CD14-positive monocyte (primary cell): ENCODE data around the gene MAP1LC3B2. TPM values are rescaled to one million over a fixed set of nuclear protein-coding genes. Genes with fewer than 3 reads are reported as not detected.

Experiments used
- DNase-seq, 3 donors: peaks; one replicate each; pipeline ENCODE4 v3.0.0-alpha.2; 2011 to 2022
- H2AFZ ChIP-seq: 2 replicates; pipeline ENCODE4 v1.6.0; 2012; ENCODE audit warnings: mild to moderate bottlenecking, low read depth, low read length, inconsistent platforms; ENCODE audit not compliant: insufficient read depth, poor library complexity, severe bottlenecking
- H3K27ac ChIP-seq, 2 donors: 1 replicate in 1 of 2; 2 replicates in 1 of 2; pipeline ENCODE4 v1.5.1; 2012 to 2013; ENCODE audit warnings: low read length in 2 of 2, control low read depth in 1 of 2, inconsistent platforms in 1 of 2, low read depth in 1 of 2, mild to moderate bottlenecking in 1 of 2
- H3K27me3 ChIP-seq, 2 donors: one replicate each; pipeline versions ENCODE4 v1.6.0 to v1.6.1; 2011 to 2013; ENCODE audit warnings: low read length in 2 of 2; ENCODE audit not compliant: control insufficient read depth in 2 of 2, insufficient read depth in 2 of 2
- H3K36me3 ChIP-seq, 2 donors: replicated peaks in 1 of 2; 1 replicate in 1 of 2; 2 replicates in 1 of 2; pipeline versions ENCODE4 v1.5.1 to v1.6.1; 2012 to 2013; ENCODE audit warnings: low read length in 2 of 2, control low read depth in 1 of 2, inconsistent platforms in 1 of 2, mild to moderate bottlenecking in 1 of 2; ENCODE audit not compliant: insufficient read depth in 2 of 2, control insufficient read depth in 1 of 2
- H3K4me1 ChIP-seq, 2 donors: 1 replicate in 1 of 2; 2 replicates in 1 of 2; pipeline versions ENCODE4 v1.5.1 to v1.6.1; 2012 to 2013; ENCODE audit warnings: low read length in 2 of 2, control low read depth in 1 of 2, inconsistent platforms in 1 of 2, mild to moderate bottlenecking in 1 of 2, moderate library complexity in 1 of 2; ENCODE audit not compliant: insufficient read depth in 2 of 2, control insufficient read depth in 1 of 2
- H3K4me2 ChIP-seq: replicated peaks from 2 replicates; pipeline ENCODE3; 2012; ENCODE audit warnings: low read length, moderate library complexity, mild to moderate bottlenecking; ENCODE audit not compliant: poor library complexity, severe bottlenecking; ENCODE audit errors: extremely low read depth
- H3K4me3 ChIP-seq, 3 experiments: fragments of 200-600 bp in 1 of 3; sonication (generic) in 1 of 3; replicated peaks in 1 of 3; 1 replicate in 2 of 3; 2 replicates in 1 of 3; pipeline ENCODE4 v1.5.1; 2011 to 2013; ENCODE audit warnings: low read length in 3 of 3, mild to moderate bottlenecking in 3 of 3, control low read depth in 2 of 3, low read depth in 2 of 3, inconsistent platforms in 1 of 3, moderate library complexity in 1 of 3
- H3K79me2 ChIP-seq: 2 replicates; pipeline ENCODE4 v1.6.0; 2012; ENCODE audit warnings: mild to moderate bottlenecking, control low read depth, inconsistent platforms, low read length, moderate library complexity; ENCODE audit not compliant: insufficient read depth
- H3K9ac ChIP-seq: 2 replicates; pipeline ENCODE4 v1.6.0; 2017; ENCODE audit warnings: low read length, mild to moderate bottlenecking; ENCODE audit not compliant: insufficient read depth, poor library complexity, severe bottlenecking
- H3K9me3 ChIP-seq, 2 donors: replicated peaks in 1 of 2; 1 replicate in 1 of 2; 2 replicates in 1 of 2; pipeline versions ENCODE4 v1.5.1 to v1.6.1; 2012 to 2013; ENCODE audit warnings: low read length in 2 of 2, control low read depth in 1 of 2; ENCODE audit not compliant: control insufficient read depth in 1 of 2, insufficient read depth in 1 of 2
- H4K20me1 ChIP-seq: 2 replicates; pipeline ENCODE4 v1.6.0; 2012; ENCODE audit warnings: mild to moderate bottlenecking, low read length, control low read depth, moderate library complexity; ENCODE audit not compliant: insufficient read depth
- H3K27ac Mint-ChIP-seq, 7 donors: one replicate each; pipeline ENCODE4 v1.8.0; 2020; ENCODE audit warnings: mild to moderate bottlenecking in 7 of 7, mixed read lengths in 7 of 7, moderate library complexity in 6 of 7, inconsistent platforms in 2 of 7
- H3K27me3 Mint-ChIP-seq, 3 donors: one replicate each; pipeline ENCODE4 v1.8.0; 2021 to 2022; ENCODE audit warnings: low read depth in 3 of 3, mild to moderate bottlenecking in 3 of 3, mixed read lengths in 3 of 3, moderate library complexity in 3 of 3, inconsistent platforms in 1 of 3
- H3K36me3 Mint-ChIP-seq, 2 donors: one replicate each; pipeline ENCODE4 v1.8.0; 2020; ENCODE audit warnings: mixed read lengths in 2 of 2, inconsistent platforms in 1 of 2, mild to moderate bottlenecking in 1 of 2
- H3K4me1 Mint-ChIP-seq: one replicate; pipeline ENCODE4 v1.8.0; 2020; ENCODE audit warnings: mild to moderate bottlenecking, mixed read lengths
- H3K4me3 Mint-ChIP-seq, 2 donors: one replicate each; pipeline ENCODE4 v1.8.0; 2020; ENCODE audit warnings: mild to moderate bottlenecking in 2 of 2, mixed read lengths in 2 of 2, moderate library complexity in 1 of 2
- H3K9me3 Mint-ChIP-seq, 7 donors: one replicate each; pipeline ENCODE4 v1.8.0; 2020 to 2022; ENCODE audit warnings: mixed read lengths in 7 of 7, mild to moderate bottlenecking in 6 of 7, moderate library complexity in 6 of 7, inconsistent platforms in 2 of 7
- WGBS: methylation state at CpG from one replicate; pipeline ENCODE4 v1.1.5; 2013; ENCODE audit warnings: missing lambda C conversion rate; ENCODE audit not compliant: insufficient coverage; 5-methylcytosine and 5-hydroxymethylcytosine counted together
- intact Hi-C, 2 donors: fragments of 100-400 bp; cut with micrococcal nuclease; formaldehyde crosslinking; loops; one replicate each; pipeline versions ENCODE4 v1.15.0 to v1.15.1; 2023
- polyA plus RNA-seq, 3 donors: library from polyadenylated mRNA; depleted of rRNA in 1 of 3; unstranded in 2 of 3; stranded (reverse) in 1 of 3; fragments of 300-500 nt in 2 of 3; fragments of >200 nt in 1 of 3; fragmentation: Illumina TruSeq in 2 of 3; gene quantifications; 1 replicate in 2 of 3; 2 replicates in 1 of 3; pipeline ENCODE4 v1.2.3, GENCODE V29; 2012 to 2021
- TF ChIP-seq, protein P1 (sequence below): fragments of 200-600 bp; IDR thresholded peaks from one replicate; pipeline ENCODE4 v1.8.0; 2022; ENCODE audit warnings: antibody characterized with exemption, mild to moderate bottlenecking

Gene MAP1LC3B2
- polyA plus RNA-seq, 3 donors: 2.6 to 12.9 (median 6.4) TPM

DNA sequence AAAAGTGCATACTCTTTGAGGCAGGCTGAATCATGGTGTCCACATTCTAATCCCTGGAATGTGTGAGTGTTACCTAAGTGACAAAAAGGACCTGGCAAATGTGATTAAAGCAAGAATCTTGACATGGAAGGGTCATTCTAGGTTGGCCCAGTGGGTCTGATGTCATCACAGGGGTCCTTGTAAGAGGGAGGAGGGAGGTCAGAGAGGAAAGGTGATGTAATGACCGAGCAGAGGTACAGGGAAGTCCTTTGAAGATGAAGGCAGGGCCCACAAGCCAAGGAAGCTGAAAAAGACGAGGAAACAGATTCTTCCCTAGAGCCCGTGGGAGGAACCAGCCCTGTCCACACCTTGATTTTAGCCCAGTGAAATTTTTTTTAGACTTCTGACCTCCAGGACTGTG lies 60.1 kb downstream of the MAP1LC3B2 start:
- Histone ChIP-seq H4K20me1 (no peaks in the 10 kb centered on the region), H3K4me2 (no peak overlapping the region), H3K4me3 (no peak overlapping the region), H3K27ac (no peak overlapping the region), H3K4me1 (no peaks in the 10 kb centered on the region), H3K9me3 (peaks cover 19 to 26% of the 10 kb centered on the region in 2 donors), H2AFZ (no peak overlapping the region), H3K9ac (no peak overlapping the region), H3K27me3 (no peaks in the 10 kb centered on the region), H3K79me2 (no peaks in the 10 kb centered on the region), H3K36me3 (no peaks in the 10 kb centered on the region)
- intact Hi-C loops: no loop called here
- peaks cover 8% of the 10 kb centered on the region for H3K4me1 Mint-ChIP-seq
- DNase-seq: no peak
- no peaks in the 10 kb centered on the region for H3K36me3 Mint-ChIP-seq
- peaks cover 15 to 34% (median 24%) of the 10 kb centered on the region in 7 donors for H3K9me3 Mint-ChIP-seq
- 8% methylated on average over 2 of the region's 3 CpGs for WGBS
- no peak overlapping the region for H3K27ac Mint-ChIP-seq
- TF ChIP-seq, protein P1, sequence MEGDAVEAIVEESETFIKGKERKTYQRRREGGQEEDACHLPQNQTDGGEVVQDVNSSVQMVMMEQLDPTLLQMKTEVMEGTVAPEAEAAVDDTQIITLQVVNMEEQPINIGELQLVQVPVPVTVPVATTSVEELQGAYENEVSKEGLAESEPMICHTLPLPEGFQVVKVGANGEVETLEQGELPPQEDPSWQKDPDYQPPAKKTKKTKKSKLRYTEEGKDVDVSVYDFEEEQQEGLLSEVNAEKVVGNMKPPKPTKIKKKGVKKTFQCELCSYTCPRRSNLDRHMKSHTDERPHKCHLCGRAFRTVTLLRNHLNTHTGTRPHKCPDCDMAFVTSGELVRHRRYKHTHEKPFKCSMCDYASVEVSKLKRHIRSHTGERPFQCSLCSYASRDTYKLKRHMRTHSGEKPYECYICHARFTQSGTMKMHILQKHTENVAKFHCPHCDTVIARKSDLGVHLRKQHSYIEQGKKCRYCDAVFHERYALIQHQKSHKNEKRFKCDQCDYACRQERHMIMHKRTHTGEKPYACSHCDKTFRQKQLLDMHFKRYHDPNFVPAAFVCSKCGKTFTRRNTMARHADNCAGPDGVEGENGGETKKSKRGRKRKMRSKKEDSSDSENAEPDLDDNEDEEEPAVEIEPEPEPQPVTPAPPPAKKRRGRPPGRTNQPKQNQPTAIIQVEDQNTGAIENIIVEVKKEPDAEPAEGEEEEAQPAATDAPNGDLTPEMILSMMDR: no peak
- no peak overlapping the region for H3K4me3 Mint-ChIP-seq
- no peaks in the 10 kb centered on the region for H3K27me3 Mint-ChIP-seq

DNA sequence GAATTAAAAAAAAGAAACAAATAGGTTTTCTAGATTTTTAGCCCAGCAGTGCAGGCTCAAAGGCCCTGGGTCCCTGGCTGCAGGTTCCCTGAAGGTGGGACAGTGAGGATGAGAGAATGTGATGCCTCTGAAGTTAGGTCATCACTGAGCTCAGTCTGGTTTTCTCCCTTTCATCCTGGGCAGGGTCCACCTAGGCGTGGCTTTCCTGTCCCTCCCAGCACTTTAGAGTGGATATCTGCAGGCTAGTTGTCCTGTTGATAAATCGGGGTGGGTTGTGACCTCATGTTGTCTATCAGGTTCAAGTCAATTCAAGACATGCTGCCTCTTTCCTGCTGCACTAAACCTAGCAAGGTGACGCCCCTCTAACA lies 60.9 kb downstream of the MAP1LC3B2 start:
- H3K4me2 ChIP-seq: no peak overlapping the region
- no peak overlapping the region for H3K27ac ChIP-seq
- intact Hi-C loops: no loop called here
- no peak overlapping the region for H3K4me3 ChIP-seq
- no peaks in the 10 kb centered on the region for H3K27me3 Mint-ChIP-seq
- H3K36me3 ChIP-seq: no peaks in the 10 kb centered on the region
- no peaks in the 10 kb centered on the region for H3K27me3 ChIP-seq
- peak overlapping the region in 1 of 7 donors; percentile 38 for H3K27ac Mint-ChIP-seq
- no peaks in the 10 kb centered on the region for H3K4me1 ChIP-seq
- H3K4me3 Mint-ChIP-seq: no peak overlapping the region
- H3K4me1 Mint-ChIP-seq: peaks cover 8% of the 10 kb centered on the region
- H3K9me3 ChIP-seq: peaks cover 19 to 26% of the 10 kb centered on the region in 2 donors
- no peaks in the 10 kb centered on the region for H3K36me3 Mint-ChIP-seq
- H3K9me3 Mint-ChIP-seq: peaks cover 15 to 35% (median 24%) of the 10 kb centered on the region in 7 donors
- H2AFZ ChIP-seq: no peak overlapping the region
- DNase-seq: no peak
- TF ChIP-seq, protein P1: no peak
- 100% methylated on average over 3 of the region's 3 CpGs for WGBS
- no peaks in the 10 kb centered on the region for H4K20me1 ChIP-seq
- H3K9ac ChIP-seq: no peak overlapping the region
- no peaks in the 10 kb centered on the region for H3K79me2 ChIP-seq
